Spleen (tissue), 11 donors: ENCODE measurements around the gene MMP13. TPM values are rescaled to one million over a fixed set of nuclear protein-coding genes. Genes with fewer than 3 reads are reported as not detected.

Source experiments
- DNase-seq: peaks from one replicate; pipeline ENCODE4 v3.0.0-alpha.2; 2020
- H3K27ac ChIP-seq, 8 donors: fragments of 200-600 bp; sonication (generic) in 7 of 8; 1 replicate in 4 of 8; 2 replicates in 4 of 8; pipeline versions ENCODE4 v1.5.0 to v1.8.0; 2016 to 2021; ENCODE audit warnings: inconsistent platforms in 4 of 8, mild to moderate bottlenecking in 4 of 8, moderate library complexity in 1 of 8
- H3K27me3 ChIP-seq, 7 donors: fragments of 200-600 bp; sonication (generic) in 6 of 7; replicated peaks in 1 of 7; 1 replicate in 4 of 7; 2 replicates in 3 of 7; pipeline versions ENCODE4 v1.5.0 to v1.8.0; 2016 to 2021; ENCODE audit warnings: inconsistent platforms in 3 of 7, mild to moderate bottlenecking in 1 of 7
- H3K36me3 ChIP-seq, 6 donors: fragments of 200-600 bp; sonication (generic) in 5 of 6; 1 replicate in 4 of 6; 2 replicates in 2 of 6; pipeline versions ENCODE4 v1.5.0 to v1.8.0; 2016 to 2021; ENCODE audit warnings: inconsistent platforms in 2 of 6
- H3K4me1 ChIP-seq, 6 donors: fragments of 200-600 bp; sonication (generic) in 5 of 6; 1 replicate in 3 of 6; 2 replicates in 3 of 6; pipeline versions ENCODE4 v1.5.0 to v1.8.0; 2016 to 2021; ENCODE audit warnings: inconsistent platforms in 3 of 6
- H3K4me3 ChIP-seq, 8 donors: fragments of 200-600 bp; sonication (generic) in 7 of 8; 1 replicate in 4 of 8; 2 replicates in 4 of 8; pipeline versions ENCODE4 v1.5.0 to v1.8.0; 2016 to 2021; ENCODE audit warnings: inconsistent platforms in 4 of 8, mild to moderate bottlenecking in 4 of 8, moderate library complexity in 2 of 8
- H3K9me3 ChIP-seq, 8 donors: fragments of 200-600 bp; sonication (generic) in 7 of 8; 1 replicate in 4 of 8; 2 replicates in 4 of 8; pipeline versions ENCODE4 v1.5.0 to v1.8.0; 2016 to 2021; ENCODE audit warnings: inconsistent platforms in 4 of 8
- CTCF ChIP-seq, 11 experiments: fragments of 200-600 bp in 7 of 11; fragments of 450-650 bp in 4 of 11; sonication (generic) in 4 of 11; IDR thresholded peaks in 8 of 11; conservative IDR thresholded peaks in 3 of 11; 1 replicate in 7 of 11; 2 replicates in 4 of 11; pipeline versions ENCODE4 v1.4.0 to v1.8.0; 2016 to 2021; ENCODE audit warnings: antibody characterized with exemption in 11 of 11, inconsistent platforms in 4 of 11, mild to moderate bottlenecking in 1 of 11
- POLR2A ChIP-seq, 3 donors: fragments of 450-650 bp; IDR thresholded peaks; one replicate each; pipeline ENCODE4 v1.5.1; 2017; ENCODE audit warnings: antibody characterized with exemption in 3 of 3, mild to moderate bottlenecking in 1 of 3
- POLR2AphosphoS5 ChIP-seq, 3 donors: sonication (generic); formaldehyde crosslinking; IDR thresholded peaks; one replicate each; pipeline ENCODE4 v1.5.1; 2017; ENCODE audit warnings: antibody characterized with exemption in 3 of 3
- WGBS, 5 donors: extraction: QIAGEN DNeasy Blood & Tissue Kit in 3 of 5; methylation state at CpG; one replicate each; pipeline versions ENCODE4 v1.1.5 to v1.1.7; 2013 to 2018; 5-methylcytosine and 5-hydroxymethylcytosine counted together
- intact Hi-C: fragments of 100-400 bp; cut with DNase I; formaldehyde crosslinking; loops from one replicate; pipeline ENCODE4 v1.15.0; 2023; ENCODE audit warnings: low total_unique reads
- polyA plus RNA-seq, 3 donors: library from polyadenylated mRNA; stranded (reverse); fragments of 200-250 nt; gene quantifications; one replicate each; pipeline ENCODE4 v1.2.1, GENCODE V29; 2013
- total RNA-seq, 7 donors: library from RNA; depleted of rRNA in 3 of 7; stranded (reverse); fragments of >200 nt in 3 of 7; fragmentation: NEBNext Ultra II Directional in 4 of 7; extraction: Animal tissue kit (Norgen Biotek cat#: 25700) in 4 of 7; gene quantifications; one replicate each; pipeline versions ENCODE4 v1.1.0 to v1.2.1, GENCODE V29; 2016 to 2021
- donor health status: healthy with polysubstance abuse.
- donor health status: DM: no; HTN: no; CAD: no; lungs with moderate emphysema.
- donor health status: DM: no; HTN: no; CAD: no.
- donor health status: Bipolar disorder and iron deficiency.
- donor health status: healthy.
- donor health status: DM: no; HTN: no; CAD: no.
- donor health status: DM: yes; HTN: yes; CAD: no.

MMP13 gene
- total and polyA plus RNA-seq, 10 donors: not detected

GRCh38 chr11:102933627-102934026, 21.9 kb downstream of the MMP13 start:
- TF ChIP-seq POLR2A (IDR thresholded peaks at IDR 0.05) (no peak), CTCF (IDR thresholded peaks at IDR 0.05 in 8 of 11, conservative IDR thresholded peaks at IDR 0.05 in 3 of 11) (no peak), POLR2AphosphoS5 (IDR thresholded peaks at IDR 0.05) (no peak)
- no peaks in the 10 kb centered on the region for H3K36me3 ChIP-seq
- no peaks in the 10 kb centered on the region for H3K9me3 ChIP-seq
- no peak overlapping the region for H3K4me3 ChIP-seq
- H3K27me3 ChIP-seq: peaks cover 0 to 11% (median 0%) of the 10 kb centered on the region in 7 donors
- H3K27ac ChIP-seq: no peak overlapping the region
- DNase-seq: no peak
- H3K4me1 ChIP-seq: peaks cover 0 to 2% (median 0%) of the 10 kb centered on the region in 6 donors
- WGBS, 5 donors: 58 to 71% (median 65%) methylated on average over 3 of the region's 3 CpGs
- intact Hi-C loops: no loop called here

- no peaks in the 10 kb centered on the region for H3K36me3 ChIP-seq
- peaks cover 0 to 11% (median 0%) of the 10 kb centered on the region in 7 donors for H3K27me3 ChIP-seq
- H3K4me1 ChIP-seq: peaks cover 0 to 2% (median 0%) of the 10 kb centered on the region in 6 donors
- H3K4me3 ChIP-seq: no peak overlapping the region
- no peaks in the 10 kb centered on the region for H3K9me3 ChIP-seq
- no peak for TF ChIP-seq CTCF (IDR thresholded peaks at IDR 0.05 in 8 of 11, conservative IDR thresholded peaks at IDR 0.05 in 3 of 11)
- TF ChIP-seq POLR2AphosphoS5 (IDR thresholded peaks at IDR 0.05): no peak
- no peak for TF ChIP-seq POLR2A (IDR thresholded peaks at IDR 0.05)
- WGBS, 5 donors: 82 to 91% (median 88%) methylated on average over 7 of the region's 7 CpGs
- DNase-seq: no peak
- no peak overlapping the region for H3K27ac ChIP-seq
- intact Hi-C loops: no loop called here
Observed at GRCh38 chr11:102932678-102933077, 22.9 kb downstream of the MMP13 start.

DNA sequence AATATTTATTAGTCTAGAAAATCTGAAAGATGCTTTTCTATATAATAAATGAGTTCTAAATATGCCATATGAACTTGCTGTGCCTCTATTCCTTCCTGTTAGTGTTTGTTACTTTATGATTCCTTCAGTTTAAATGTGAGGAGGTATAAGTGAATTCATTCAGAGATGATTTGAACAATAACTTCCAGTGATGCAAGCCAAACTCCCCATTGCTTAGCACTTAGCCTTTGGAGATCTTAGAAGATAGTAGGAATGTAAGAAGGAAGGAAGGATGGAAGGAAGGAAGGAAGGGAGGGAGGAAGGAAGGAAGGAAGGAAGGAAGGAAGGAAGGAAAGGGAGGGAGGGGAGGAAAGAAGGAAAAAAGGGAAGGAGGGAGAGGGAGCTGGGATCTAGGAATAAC, 25.1 kb downstream of the MMP13 start:
- Histone ChIP-seq H3K27ac (no peak overlapping the region), H3K9me3 (no peaks in the 10 kb centered on the region), H3K36me3 (no peaks in the 10 kb centered on the region), H3K4me1 (peaks cover 0 to 2% (median 0%) of the 10 kb centered on the region in 6 donors), H3K4me3 (no peak overlapping the region), H3K27me3 (peaks cover 0 to 4% (median 0%) of the 10 kb centered on the region in 7 donors)
- TF ChIP-seq POLR2A (IDR thresholded peaks at IDR 0.05) (no peak), POLR2AphosphoS5 (IDR thresholded peaks at IDR 0.05) (no peak), CTCF (IDR thresholded peaks at IDR 0.05 in 8 of 11, conservative IDR thresholded peaks at IDR 0.05 in 3 of 11) (no peak)
- intact Hi-C loops: no loop called here
- no peak for DNase-seq

GRCh38 chr11:102929972-102930371, 25.6 kb downstream of the MMP13 start:
- Histone ChIP-seq H3K4me1 (peaks cover 0 to 2% (median 0%) of the 10 kb centered on the region in 6 donors), H3K27ac (no peak overlapping the region), H3K27me3 (no peaks in the 10 kb centered on the region), H3K9me3 (no peaks in the 10 kb centered on the region), H3K36me3 (no peaks in the 10 kb centered on the region), H3K4me3 (no peak overlapping the region)
- intact Hi-C loops: no loop called here
- WGBS, 5 donors: 85 to 100% (median 89%) methylated on average over 1 of the region's 1 CpG
- TF ChIP-seq CTCF (IDR thresholded peaks at IDR 0.05 in 8 of 11, conservative IDR thresholded peaks at IDR 0.05 in 3 of 11) (no peak), POLR2AphosphoS5 (IDR thresholded peaks at IDR 0.05) (no peak), POLR2A (IDR thresholded peaks at IDR 0.05) (no peak)
- DNase-seq: no peak
